HG02884 (cell line): ENCODE data around the gene DCAF12L1.

Experiments used
- ATAC-seq: cut with Tn5 transposase; IDR thresholded peaks from one replicate; pipeline ENCODE4 v1.9.1; 2021; ENCODE audit warnings: mild to moderate bottlenecking, moderate library complexity; ENCODE audit not compliant: unreplicated experiment

Gene DCAF12L1

DNA sequence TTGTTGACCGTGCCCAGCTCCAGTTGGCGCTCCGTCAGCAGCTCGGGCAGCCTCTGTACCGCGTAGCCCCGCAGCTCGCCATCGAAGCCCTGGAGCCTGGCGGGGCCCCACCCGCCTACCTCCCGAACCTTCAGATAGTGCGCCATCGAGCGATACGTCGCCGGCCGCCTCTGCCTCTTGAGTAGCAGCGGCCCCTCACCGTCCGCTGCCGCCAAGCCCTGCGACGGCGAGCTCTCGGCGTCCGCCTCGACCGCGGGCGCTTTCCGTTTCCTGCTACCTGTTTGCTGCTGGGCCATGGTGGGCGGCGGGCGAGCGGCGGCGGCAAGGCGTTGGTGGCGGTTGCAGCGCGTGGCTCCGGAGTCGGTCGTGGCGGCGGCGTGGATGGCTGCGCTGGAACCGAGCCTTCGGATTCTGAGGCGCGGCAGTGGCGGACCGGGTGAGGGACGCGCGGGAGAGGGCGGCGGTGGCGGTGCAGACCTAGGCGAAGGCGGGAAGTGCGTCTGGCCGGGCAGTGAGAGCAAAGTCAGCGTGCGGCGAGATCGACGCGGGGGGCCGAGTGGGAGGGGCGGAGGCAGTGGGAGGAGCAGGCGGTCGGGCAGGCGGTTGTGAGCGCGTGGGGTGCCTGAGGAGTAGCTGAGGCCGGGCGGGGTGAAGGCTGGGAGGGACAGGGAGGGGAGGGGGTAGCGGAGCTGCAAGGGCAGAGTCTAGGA, at the start of gene DCAF12L1:
Gene DCAF12L1 (minus strand): TSS at position 502 of the 710 bp plus-strand sequence. CDS start 206 bp downstream, at position 296.
- no peak for ATAC-seq

DNA sequence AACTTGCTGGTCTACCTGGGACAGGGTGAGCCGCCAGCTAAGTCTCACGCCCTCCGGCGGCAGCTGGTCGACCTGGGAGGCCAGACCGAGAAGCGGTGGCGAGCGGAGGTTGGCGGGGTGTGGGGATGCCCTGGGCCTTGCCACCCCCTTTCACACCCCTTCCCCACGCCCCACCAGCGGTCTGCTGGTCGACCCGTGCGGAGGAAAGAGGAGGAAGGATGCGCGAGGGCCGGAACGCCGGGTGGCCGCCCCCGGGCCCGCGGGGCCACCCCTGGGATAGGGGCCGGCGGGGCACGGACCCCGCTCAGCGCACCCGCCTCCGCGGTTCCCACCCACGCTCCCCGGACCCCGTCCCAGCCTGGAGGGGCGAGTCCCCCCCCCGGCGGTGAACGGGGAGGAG, 28.3 kb upstream of the DCAF12L1 start:
- ATAC-seq = no peak

DNA sequence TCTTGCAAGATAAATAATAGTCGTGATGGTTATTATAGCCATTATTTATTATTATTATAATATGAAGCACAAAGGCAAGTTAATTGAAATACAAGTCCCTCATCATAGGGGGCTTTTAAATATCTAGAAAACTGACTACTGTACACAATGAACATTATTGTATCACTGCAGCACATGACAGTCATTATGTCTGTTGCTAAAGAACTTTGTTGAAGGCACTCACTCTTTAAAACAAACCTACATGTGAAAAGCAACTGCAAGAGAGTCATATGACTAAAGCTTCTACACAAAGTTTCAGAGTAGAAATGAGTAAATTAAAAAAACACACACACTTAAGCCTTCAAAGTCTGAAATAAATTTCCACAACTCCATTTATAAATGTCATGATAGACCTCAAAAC, 23.3 kb upstream of the DCAF12L1 start:
- ATAC-seq = no peak

DNA sequence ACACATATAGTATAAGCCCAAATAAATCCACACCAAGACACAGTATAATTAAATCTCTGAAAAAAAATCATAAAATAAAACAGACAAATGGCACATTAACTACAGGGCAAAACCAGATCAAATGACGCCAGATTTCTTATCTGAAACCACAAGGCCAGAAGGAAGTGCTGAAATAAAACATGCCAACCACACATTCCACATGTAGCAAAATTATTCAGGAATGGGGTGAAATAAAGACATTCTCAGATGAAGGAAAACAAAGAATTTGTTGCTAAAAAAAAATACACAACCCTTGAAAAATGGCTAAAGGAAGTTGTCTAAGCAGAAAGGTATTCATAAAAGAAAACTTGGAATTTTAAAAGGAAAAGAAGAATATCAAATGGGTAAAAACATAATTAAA, 4.5 kb upstream of the DCAF12L1 start:
- no peak for ATAC-seq

DNA sequence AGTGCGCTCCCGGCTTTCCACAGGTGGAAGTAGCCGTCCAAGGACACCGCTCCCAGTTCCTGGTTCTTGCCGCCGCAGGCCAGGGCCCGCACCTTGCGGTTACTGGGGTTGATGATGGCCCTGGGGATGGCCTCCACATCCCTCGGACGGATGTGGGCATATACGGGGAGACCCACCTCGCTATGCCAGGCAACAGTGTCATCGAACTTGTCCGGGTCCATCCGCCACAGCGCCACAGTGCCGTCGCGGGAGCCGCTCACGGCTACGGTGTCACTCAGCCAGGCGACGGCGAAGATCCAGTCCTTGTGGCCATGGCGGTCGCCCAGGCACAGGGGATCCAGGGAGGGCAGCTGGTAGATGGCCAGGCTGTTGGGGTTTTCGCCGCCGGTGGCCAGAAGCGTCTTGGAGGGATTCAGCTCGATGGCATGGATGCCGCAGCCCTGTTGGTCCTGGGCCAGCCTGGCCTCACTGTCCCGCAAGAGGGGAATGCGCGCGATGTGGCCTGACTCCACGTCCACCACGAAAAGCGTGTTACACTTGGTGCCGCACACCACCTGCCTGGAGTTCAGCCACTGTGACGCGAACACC, 795 bp downstream of the DCAF12L1 start:
- ATAC-seq = no peak

DNA sequence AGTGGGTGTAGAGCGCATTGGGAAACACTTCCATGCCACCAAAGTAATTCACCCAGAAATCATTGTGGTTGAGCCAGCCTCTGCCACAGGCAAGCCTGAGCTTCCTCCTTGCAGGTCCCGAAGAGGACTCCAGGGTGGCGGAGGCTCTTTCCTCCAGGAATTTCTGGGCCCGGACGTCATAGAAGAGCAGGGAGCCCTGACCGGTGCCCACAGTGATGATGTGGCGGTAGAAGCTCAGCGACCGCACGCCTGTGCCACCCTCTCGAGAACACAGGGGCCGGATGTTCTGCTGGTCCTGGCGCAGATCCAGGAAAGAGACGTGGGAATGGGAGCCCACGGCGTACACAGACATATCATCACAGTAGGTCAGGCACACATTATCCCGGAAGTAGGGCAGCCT, 1.3 kb downstream of the DCAF12L1 start:
- ATAC-seq = no peak

DNA sequence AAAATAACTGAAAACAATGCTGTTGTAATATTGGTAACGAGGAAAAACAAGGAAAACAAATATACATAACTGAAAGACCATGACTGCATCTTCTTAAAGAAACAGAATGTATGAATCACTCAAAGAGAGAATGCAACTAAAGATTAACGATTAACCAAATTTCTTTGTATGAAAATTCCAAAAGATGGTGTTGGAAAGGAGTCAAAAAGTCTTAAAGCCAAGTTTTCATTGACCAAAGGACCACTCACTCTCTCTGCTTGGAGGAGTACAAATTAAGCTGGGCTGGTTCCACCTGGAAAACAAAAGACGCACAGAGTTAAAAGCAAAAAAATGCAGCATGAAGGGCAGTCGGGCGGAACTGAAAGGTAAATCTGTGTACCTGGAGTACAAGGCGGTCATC, 1.8 kb downstream of the DCAF12L1 start:
- no peak for ATAC-seq

DNA sequence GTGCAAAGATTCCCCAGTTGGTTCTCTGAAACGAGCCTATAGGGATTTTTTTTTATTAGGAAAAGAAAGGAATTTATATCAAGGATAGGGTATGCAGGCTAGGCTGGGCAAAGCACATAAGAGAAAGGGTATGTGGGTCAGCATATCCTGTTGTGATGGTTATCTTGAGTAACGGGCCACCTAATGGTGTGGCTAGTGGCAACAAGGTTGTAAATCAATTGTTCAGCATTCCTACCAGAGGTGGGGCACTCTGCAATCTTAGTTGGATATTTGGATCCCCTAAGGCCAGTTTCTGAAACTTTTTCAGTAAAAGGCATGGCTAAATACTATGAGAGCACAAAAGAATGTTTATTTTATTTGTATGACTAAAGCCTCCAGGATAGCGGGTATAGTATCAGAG, 42.7 kb downstream of the DCAF12L1 start:
- ATAC-seq = no peak
